ENCODE measurements around the gene ADA. TPM values are rescaled to one million over a fixed set of nuclear protein-coding genes. Genes with fewer than 3 reads are reported as not detected.

Gene ADA
- total RNA-seq, 2 donors from 2014 or later, result 1.1 to 10.0 TPM

- no peaks in the 10 kb centered on the region for H3K27me3 ChIP-seq (replicated peaks; ENCODE audit: insufficient read depth)
- no peaks in the 10 kb centered on the region for H3K4me1 ChIP-seq (replicated peaks)
- TF ChIP-seq CTCF (IDR thresholded peaks at IDR 0.05) (no peak), POLR2AphosphoS5 (IDR thresholded peaks at IDR 0.05) (no peak), POLR2A (IDR thresholded peaks at IDR 0.05) (no peak)
- H3K27ac ChIP-seq, result no peak overlapping the region
- no peaks in the 10 kb centered on the region for H3K36me3 ChIP-seq
- intact Hi-C loops (cut with DNase I), result no loop called here
- H3K9me3 ChIP-seq, result no peaks in the 10 kb centered on the region
- WGBS, result 85% methylated on average over 6 of the region's 6 CpGs
- no peak for DNase-seq (ENCODE audit: low spot score)
- H3K4me3 ChIP-seq, result no peak overlapping the region
Measured at GRCh38 chr20:44649976-44650375, 1.5 kb downstream of the ADA start.

GRCh38 chr20:44649126-44649525 is 2.4 kb downstream of the ADA start:
- TF ChIP-seq POLR2AphosphoS5 (IDR thresholded peaks at IDR 0.05) (no peak), CTCF (IDR thresholded peaks at IDR 0.05) (no peak), POLR2A (IDR thresholded peaks at IDR 0.05) (no peak)
- Histone ChIP-seq H3K4me1 (replicated peaks) (no peaks in the 10 kb centered on the region), H3K27ac (no peak overlapping the region), H3K36me3 (no peaks in the 10 kb centered on the region), H3K4me3 (no peak overlapping the region), H3K9me3 (no peaks in the 10 kb centered on the region), H3K27me3 (replicated peaks; ENCODE audit: insufficient read depth) (no peaks in the 10 kb centered on the region)
- intact Hi-C loops (cut with DNase I), result no loop called here
- DNase-seq (ENCODE audit: low spot score), result no peak
- WGBS, result 78% methylated on average over 3 of the region's 3 CpGs

GRCh38 chr20:44648579-44648978 is 2.9 kb downstream of the ADA start:
- Histone ChIP-seq H3K36me3 (no peaks in the 10 kb centered on the region), H3K27me3 (replicated peaks; ENCODE audit: insufficient read depth) (no peaks in the 10 kb centered on the region), H3K27ac (no peak overlapping the region), H3K9me3 (no peaks in the 10 kb centered on the region), H3K4me1 (replicated peaks) (no peaks in the 10 kb centered on the region), H3K4me3 (no peak overlapping the region)
- DNase-seq (ENCODE audit: low spot score), result no peak
- intact Hi-C loops (cut with DNase I), result no loop called here
- WGBS, result 66% methylated on average over 7 of the region's 7 CpGs
- no peak for TF ChIP-seq CTCF (IDR thresholded peaks at IDR 0.05)
- no peak for TF ChIP-seq POLR2AphosphoS5 (IDR thresholded peaks at IDR 0.05)
- no peak for TF ChIP-seq POLR2A (IDR thresholded peaks at IDR 0.05)

GRCh38 chr20:44648068-44648467 is 3.4 kb downstream of the ADA start:
- no peak for TF ChIP-seq POLR2A (IDR thresholded peaks at IDR 0.05)
- no peak for TF ChIP-seq POLR2AphosphoS5 (IDR thresholded peaks at IDR 0.05)
- TF ChIP-seq CTCF (IDR thresholded peaks at IDR 0.05), result no peak
- Histone ChIP-seq H3K27me3 (replicated peaks; ENCODE audit: insufficient read depth) (no peaks in the 10 kb centered on the region), H3K27ac (no peak overlapping the region), H3K4me3 (no peak overlapping the region), H3K9me3 (no peaks in the 10 kb centered on the region), H3K4me1 (replicated peaks) (no peaks in the 10 kb centered on the region), H3K36me3 (no peaks in the 10 kb centered on the region)
- DNase-seq (ENCODE audit: low spot score), result no peak
- intact Hi-C loops (cut with DNase I), result no loop called here
- 88% methylated on average over 5 of the region's 5 CpGs for WGBS

- H3K27me3 ChIP-seq (replicated peaks; ENCODE audit: insufficient read depth), result no peaks in the 10 kb centered on the region
- H3K36me3 ChIP-seq, result no peaks in the 10 kb centered on the region
- H3K4me1 ChIP-seq (replicated peaks), result peaks cover 3% of the 10 kb centered on the region
- DNase-seq (ENCODE audit: low spot score), result no peak
- H3K27ac ChIP-seq, result no peak overlapping the region
- no peak for TF ChIP-seq CTCF (IDR thresholded peaks at IDR 0.05)
- TF ChIP-seq POLR2AphosphoS5 (IDR thresholded peaks at IDR 0.05), result no peak
- no peak for TF ChIP-seq POLR2A (IDR thresholded peaks at IDR 0.05)
- WGBS, result 84% methylated on average over 10 of the region's 10 CpGs
- intact Hi-C loops (cut with DNase I), result no loop called here
- H3K4me3 ChIP-seq, result no peak overlapping the region
- no peaks in the 10 kb centered on the region for H3K9me3 ChIP-seq
Measured at GRCh38 chr20:44646641-44647274, 4.7 kb downstream of the ADA start.
